GM12878 (cell line): ENCODE measurements around the gene DALRD3.
A peak's percentile ranks its signal among the peaks of the same experiment; 100 is the strongest.

Experiments used
- CBX3 ChIP-seq: fragments of 200-600 bp; sonication (generic); IDR thresholded peaks from 2 replicates; pipeline ENCODE4 v1.6.1; 2016; ENCODE audit warnings: low read depth, borderline replicate concordance
- CTCF ChIP-seq, 3 experiments: IDR thresholded peaks in 2 of 3; conservative IDR thresholded peaks in 1 of 3; 2 replicates each; pipeline ENCODE4 v1.5.1; 2011; ENCODE audit warnings: low read depth in 3 of 3, low read length in 3 of 3, mild to moderate bottlenecking in 3 of 3, control low read depth in 2 of 3, moderate library complexity in 2 of 3, inconsistent platforms in 1 of 3, mixed read lengths in 1 of 3; ENCODE audit not compliant: control insufficient read depth in 2 of 3, insufficient read depth in 1 of 3; ENCODE audit errors: extremely low read depth in 1 of 3
- E4F1 ChIP-seq: fragments of 450-650 bp; IDR thresholded peaks from 2 replicates; pipeline ENCODE4 v1.6.1; 2018; ENCODE audit warnings: borderline replicate concordance, mild to moderate bottlenecking; ENCODE audit not compliant: partially characterized antibody
- HSF1 ChIP-seq: fragments of 150-350 bp; IDR thresholded peaks from 2 replicates; pipeline ENCODE4 v1.6.1; 2014; ENCODE audit warnings: mild to moderate bottlenecking, low read depth, low read length
- KDM1A ChIP-seq: fragments of 200-600 bp; sonication (generic); IDR thresholded peaks from 2 replicates; pipeline ENCODE4 v1.6.1; 2016; ENCODE audit warnings: borderline replicate concordance
- NFIC ChIP-seq: IDR thresholded peaks from 2 replicates; pipeline ENCODE4 v1.6.1; 2012; ENCODE audit warnings: low read depth, mild to moderate bottlenecking, inconsistent platforms, low read length, moderate library complexity
- NFXL1 ChIP-seq: fragments of 450-650 bp; IDR thresholded peaks from 2 replicates; pipeline ENCODE4 v1.6.1; 2017; ENCODE audit warnings: antibody characterized with exemption, mild to moderate bottlenecking, borderline replicate concordance
- NRF1 ChIP-seq: conservative IDR thresholded peaks from 2 replicates; pipeline ENCODE4 v1.6.1; 2011; ENCODE audit warnings: mild to moderate bottlenecking, low read depth, low read length, improper control_type of control experiment
- POLR2A ChIP-seq: IDR thresholded peaks from 2 replicates; pipeline ENCODE4 v1.6.1; 2011; ENCODE audit warnings: low read depth, mild to moderate bottlenecking, low read length
- REST ChIP-seq: IDR thresholded peaks from 2 replicates; pipeline ENCODE4 v1.6.1; 2012; ENCODE audit warnings: mild to moderate bottlenecking, low read depth, low read length
- SP1 ChIP-seq: IDR thresholded peaks from one replicate; pipeline ENCODE4 v1.6.1; 2011; ENCODE audit warnings: low read depth, low read length
- SRF ChIP-seq, 2 experiments: IDR thresholded peaks; 2 replicates each; pipeline ENCODE4 v1.6.1; 2011; ENCODE audit warnings: low read depth in 2 of 2, low read length in 2 of 2, mild to moderate bottlenecking in 1 of 2, moderate library complexity in 1 of 2
- STAT3 ChIP-seq: IDR thresholded peaks from 2 replicates; pipeline ENCODE4 v1.6.1; 2011; ENCODE audit warnings: low read depth, low read length, improper control_type of control experiment
- ZBTB33 ChIP-seq: fragments of 450-650 bp; IDR thresholded peaks from 2 replicates; pipeline ENCODE4 v1.6.1; 2017; ENCODE audit warnings: mild to moderate bottlenecking

GRCh38 chr3:48997102-48997635 is 21.2 kb downstream of the DALRD3 start:
- no peak for TF ChIP-seq CTCF (IDR thresholded peaks at IDR 0.05 in 2 of 3, conservative IDR thresholded peaks at IDR 0.05 in 1 of 3; ENCODE audit: control insufficient read depth in 2 of 3, extremely low read depth in 1 of 3, insufficient read depth in 1 of 3, low read depth in 3 of 3, low read length in 3 of 3)
- no peak for TF ChIP-seq SRF (IDR thresholded peaks at IDR 0.05; ENCODE audit: low read depth in 2 of 2, low read length in 2 of 2)
- no peak for TF ChIP-seq HSF1
- TF ChIP-seq NFIC: no peak
- TF ChIP-seq CBX3: no peak
- no peak for TF ChIP-seq STAT3
- TF ChIP-seq REST: no peak
- peak; percentile 30; the same call in 1 of the 2 replicates for TF ChIP-seq POLR2A
- no peak for TF ChIP-seq SP1
- no peak for TF ChIP-seq KDM1A
- TF ChIP-seq ZBTB33: no peak
- TF ChIP-seq NFXL1: no peak
- no peak for TF ChIP-seq NRF1
- TF ChIP-seq E4F1: no peak
